Embryonic facial prominence (tissue), 1 donor: ENCODE results near the gene TTLL5.

Experiments
- DNase-seq: peaks from one replicate; pipeline ENCODE4 v3.0.0-alpha.2; 2016; ENCODE audit errors: extremely low spot score

The TTLL5 gene

GRCh38 chr14:75738192-75738591, 77.1 kb downstream of the TTLL5 start:
- DNase-seq, result no peak

DNA sequence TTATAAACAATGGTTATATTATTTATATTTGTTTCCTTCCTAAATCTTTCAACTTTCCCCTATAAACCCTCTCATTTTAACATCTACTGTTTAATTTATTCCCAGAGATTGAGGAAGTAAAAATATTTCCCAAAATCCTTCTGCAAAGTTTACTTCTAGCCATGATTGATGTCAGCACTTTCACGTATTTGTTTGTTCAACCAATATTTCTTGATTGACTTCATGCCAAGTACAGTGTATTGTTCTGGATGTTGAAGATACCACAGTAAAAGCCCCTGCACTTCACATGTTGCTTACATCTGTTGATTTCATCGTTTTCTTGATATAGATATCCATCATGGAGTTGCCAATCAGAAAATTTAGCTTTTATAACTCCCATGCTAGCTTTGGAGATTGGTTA, 81.8 kb downstream of the TTLL5 start:
- no peak for DNase-seq

DNA sequence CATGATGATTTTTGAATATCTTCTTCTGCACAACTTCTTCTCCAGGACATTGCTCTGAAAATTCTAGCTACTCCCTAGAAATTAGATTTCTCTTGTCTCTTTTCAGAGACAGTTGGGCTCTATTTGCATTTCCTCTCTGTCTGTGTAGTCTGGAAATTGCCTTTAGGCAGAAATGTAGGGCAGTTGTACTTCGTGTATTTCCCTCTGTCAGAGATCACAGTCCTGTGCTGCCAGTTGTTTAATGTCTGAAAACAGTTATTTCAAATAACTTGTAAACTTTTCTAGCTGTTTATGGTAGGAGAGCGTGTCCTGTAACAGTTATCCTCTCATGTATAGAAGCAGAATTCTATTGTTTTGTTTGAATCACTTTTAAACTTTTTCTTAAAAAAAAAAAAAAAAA, 86.9 kb downstream of the TTLL5 start:
- no peak for DNase-seq

- no peak for DNase-seq
Observed at GRCh38 chr14:75748336-75748735, 87.3 kb downstream of the TTLL5 start.

- DNase-seq, result no peak
Observed at GRCh38 chr14:75751296-75751695, 90.2 kb downstream of the TTLL5 start.

- DNase-seq, result no peak
Observed at GRCh38 chr14:75752086-75752485, 91.0 kb downstream of the TTLL5 start.

DNA sequence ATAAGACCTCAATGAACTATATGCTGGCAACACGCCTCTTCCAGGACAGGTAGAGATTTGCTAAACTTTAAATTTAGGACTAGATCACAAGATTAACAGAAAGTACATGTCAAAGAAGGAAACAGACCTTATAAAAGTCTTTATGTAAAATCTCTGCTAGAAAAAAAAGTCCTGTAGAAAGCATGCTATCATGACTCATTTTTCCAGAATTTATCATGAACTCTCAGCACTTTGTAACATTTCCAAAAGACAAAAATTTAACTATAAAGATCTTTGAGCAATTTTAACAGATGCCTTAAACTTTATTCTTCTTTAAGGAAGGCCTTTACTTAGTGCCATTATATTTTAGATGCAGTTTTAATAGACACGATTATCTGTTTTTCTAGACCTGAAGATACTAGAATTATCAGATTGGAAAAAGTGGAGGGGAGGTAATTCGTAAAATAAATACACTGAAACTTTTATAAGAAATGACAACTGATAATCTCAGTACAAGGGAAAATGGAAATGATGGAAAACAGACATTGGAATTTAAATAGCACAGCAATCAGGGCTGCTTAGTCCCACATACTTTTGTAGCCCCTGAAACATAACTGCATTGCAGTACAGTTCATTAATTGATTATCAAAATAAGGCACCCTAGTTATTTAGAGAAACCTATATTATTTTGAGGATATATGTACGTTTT, 92.0 kb downstream of the TTLL5 start:
- DNase-seq, result no peak

- no peak for DNase-seq
Observed at GRCh38 chr14:75753696-75754095, 92.7 kb downstream of the TTLL5 start.

GRCh38 chr14:75757644-75758402, 96.8 kb downstream of the TTLL5 start:
- DNase-seq, result no peak

- DNase-seq, result no peak
Observed at GRCh38 chr14:75764020-75764419, 103.0 kb downstream of the TTLL5 start.

GRCh38 chr14:75769047-75769685, 108.1 kb downstream of the TTLL5 start:
- DNase-seq, result no peak

DNA sequence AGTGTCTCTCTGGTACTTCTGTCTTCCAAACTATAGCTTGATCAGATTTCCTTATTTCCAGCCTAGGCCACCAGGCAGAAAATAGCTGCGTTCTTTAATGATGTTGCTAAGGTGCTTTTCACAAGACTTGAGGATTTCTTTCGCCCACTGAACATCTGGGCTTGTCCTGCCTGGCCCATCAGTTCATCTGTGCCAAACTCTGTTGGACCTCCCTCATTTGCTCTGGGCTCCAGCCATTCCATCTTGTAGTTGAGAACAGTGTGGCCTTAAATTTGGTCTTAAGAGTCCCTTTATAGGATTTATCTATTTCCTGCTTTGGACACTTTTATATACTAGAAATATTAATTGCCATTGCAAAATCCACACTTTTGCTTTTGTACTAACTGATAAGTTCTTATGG, 109.6 kb downstream of the TTLL5 start:
- no peak for DNase-seq

- no peak for DNase-seq
Observed at GRCh38 chr14:75771595-75771994, 110.5 kb downstream of the TTLL5 start.

- DNase-seq, result no peak
Observed at GRCh38 chr14:75773046-75773445, 112.0 kb downstream of the TTLL5 start.

DNA sequence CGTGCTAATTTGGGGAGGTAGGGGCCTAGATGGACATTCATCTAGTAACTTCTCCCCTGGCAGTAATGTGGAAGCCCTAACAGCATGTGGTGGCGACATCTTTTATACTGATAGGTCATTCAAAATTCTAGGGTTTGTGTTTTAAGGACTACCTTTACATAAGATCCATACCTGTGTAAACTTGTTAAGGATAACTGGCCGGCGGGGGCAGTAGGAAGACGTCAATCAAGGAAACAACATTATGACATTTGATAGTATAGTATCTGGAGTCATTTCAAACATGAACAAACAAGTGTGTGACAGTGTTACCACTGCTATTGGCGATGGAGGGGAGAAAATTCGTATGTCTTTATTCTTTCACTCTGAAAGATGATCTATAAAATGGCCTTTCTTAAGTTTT, 120.0 kb downstream of the TTLL5 start:
- DNase-seq, result no peak

DNA sequence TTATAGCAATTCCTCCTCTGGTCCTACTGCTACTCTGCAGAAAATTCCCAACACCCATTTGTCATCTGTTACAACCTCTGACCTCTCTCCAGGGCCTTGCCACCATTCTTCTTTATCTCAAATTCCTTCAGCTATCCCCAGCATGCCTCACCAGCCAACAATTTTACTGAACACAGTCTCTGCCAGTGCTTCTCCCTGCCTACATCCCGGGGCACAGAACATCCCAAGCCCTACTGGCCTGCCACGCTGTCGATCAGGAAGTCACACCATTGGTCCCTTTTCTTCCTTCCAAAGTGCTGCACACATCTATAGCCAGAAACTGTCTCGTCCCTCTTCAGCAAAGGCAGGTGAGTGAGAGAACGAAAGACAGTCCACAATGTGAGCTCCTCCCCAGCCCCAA, 122.1 kb downstream of the TTLL5 start:
- DNase-seq, result no peak

DNA sequence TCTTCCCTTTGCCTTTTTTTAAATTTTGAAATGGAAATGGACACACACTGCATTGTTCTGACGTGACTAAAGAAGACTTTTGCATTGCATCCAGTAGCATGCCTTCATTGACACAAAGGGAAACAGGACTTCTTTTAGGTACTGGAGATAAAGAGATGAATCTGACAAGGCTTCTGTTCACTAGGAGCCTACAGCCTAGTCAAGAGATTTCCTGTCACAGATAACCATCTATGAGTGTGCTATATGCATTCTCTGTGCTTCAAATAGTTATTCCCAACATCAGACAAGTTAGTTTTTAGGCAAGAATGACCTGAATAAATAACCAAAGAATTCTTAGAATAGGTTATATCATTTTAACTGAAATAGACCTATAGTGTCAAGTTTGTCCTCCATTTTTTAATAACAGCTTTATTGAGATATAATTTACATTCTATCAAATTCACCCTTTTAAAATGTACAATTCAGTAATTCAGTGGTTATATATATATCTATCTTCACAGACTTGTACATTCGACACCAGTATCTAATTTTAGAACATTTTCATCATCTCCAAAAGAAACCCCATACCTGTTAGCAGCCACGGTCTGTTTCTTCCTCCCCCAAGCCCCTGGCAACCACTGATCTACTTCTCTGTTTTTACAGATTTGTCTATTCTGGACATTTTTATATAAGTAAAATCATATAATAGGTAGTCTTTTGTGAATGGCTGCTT, 122.7 kb downstream of the TTLL5 start:
- no peak for DNase-seq

DNA sequence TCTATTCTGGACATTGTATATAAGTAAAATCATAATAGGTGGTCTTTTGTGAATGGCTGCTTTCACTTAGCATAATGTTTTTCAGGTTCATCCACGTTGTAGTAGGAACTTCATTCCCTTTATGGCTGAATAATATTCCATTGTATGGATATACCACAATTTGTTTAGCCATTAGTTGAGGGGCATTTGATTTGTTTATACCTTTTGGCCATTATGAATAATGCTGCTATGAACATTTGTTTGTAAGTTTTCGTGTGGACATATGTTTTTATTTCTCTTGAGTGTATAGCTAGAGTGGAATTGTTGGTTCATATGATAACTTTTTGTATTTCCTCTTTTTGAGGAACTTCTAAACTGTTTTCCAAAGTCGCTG, 123.3 kb downstream of the TTLL5 start:
- DNase-seq, result no peak

DNA sequence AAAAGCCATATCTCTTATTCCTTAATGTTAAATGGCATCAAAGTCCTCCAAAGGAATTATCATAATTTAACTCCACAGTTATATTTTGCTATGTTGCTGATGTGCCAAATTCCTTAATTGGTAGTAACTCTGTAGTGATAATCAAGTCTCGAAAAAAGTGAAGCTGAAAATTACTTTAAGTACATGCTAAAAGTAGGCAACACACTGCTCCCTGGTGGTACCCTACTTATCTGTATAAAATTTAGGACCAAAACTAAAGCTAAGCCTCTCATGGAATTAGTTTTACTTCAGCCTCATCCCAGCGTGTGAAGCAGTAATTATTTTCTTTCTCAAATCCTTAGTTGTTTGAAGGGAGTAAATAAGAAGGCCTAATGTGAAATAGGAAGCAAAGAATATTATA, 132.8 kb downstream of the TTLL5 start:
- DNase-seq, result no peak

- no peak for DNase-seq
Observed at GRCh38 chr14:75794615-75795038, 133.6 kb downstream of the TTLL5 start.

- no peak for DNase-seq
Observed at GRCh38 chr14:75800792-75801191, 139.7 kb downstream of the TTLL5 start.

DNA sequence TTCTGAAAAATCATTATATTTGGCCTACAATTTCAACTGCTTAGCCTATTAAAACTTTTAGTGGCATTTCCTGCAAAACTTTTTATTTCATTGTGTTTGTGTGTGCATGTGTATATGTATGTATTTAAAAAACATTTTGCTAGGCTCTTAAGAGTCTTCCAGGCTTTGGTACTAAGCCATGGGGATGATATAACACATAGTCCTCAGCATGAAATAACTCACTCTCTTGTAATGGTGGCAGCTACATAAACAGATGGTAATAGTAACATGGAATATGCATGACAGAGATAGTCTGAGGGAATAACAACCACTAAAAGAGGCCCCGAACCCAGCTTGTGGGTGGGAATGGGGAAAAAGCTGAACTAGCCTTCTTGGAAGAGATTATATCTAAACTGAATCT, 141.4 kb downstream of the TTLL5 start:
- no peak for DNase-seq
